NCI-H526 (cell line): Measurements from ENCODE around the gene CACUL1.
"Not testable (repeated sequence)": the region's sequence is repeated elsewhere in the genome, so short reads cannot be mapped to it uniquely, and the experiment has no call there.

Experiments
- DNase-seq, 2 experiments: peaks; one replicate each; lab custom pipeline; 2025; lab: John Stamatoyannopoulos, UW

The CACUL1 gene

DNA sequence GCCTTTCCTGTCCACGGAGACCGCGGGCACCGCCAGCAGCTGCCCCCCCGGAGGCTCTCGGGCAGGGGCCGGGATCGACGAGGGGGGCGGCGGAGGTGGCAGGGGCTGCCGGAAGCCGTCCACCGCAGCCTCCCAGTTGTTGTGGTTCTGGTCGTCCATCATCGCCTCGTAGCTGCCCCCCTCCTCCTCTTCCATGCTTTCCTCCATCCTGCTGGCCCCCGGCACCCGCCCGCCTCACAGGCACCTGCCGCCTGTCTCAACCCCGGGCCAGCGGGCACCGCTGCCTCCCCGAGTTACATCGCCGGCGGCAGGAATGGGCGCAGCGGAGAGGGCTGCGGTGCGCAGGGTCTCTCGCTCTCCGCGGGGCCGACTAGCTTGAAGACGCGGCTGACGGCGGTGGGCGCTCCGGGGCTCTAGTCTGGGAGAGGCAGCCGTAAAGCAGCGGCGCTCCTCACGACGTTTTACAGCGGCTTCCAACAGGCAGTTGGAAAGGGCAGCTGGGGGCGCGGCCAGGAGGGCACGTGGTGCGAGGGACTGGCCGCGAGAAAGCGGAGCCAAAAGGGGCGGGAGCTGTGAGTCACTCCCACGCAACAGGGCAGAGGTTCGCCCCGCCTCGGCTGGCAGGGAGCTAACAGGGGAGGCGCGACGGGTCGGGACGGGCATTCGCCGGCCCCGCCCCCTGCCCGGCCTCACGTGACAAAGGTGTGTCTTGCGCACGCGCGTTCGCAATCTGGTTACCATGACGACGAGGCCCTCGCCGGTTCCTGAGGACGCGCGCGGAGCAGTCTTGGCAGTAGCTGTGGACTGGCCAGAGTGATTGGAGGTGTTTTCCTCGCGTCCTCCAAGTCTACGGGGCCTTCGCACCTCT lies at the start of gene CACUL1:
CACUL1 (minus strand) TSS at position 415 of the 868 bp plus-strand sequence; CDS start at position 207, 208 bp downstream.
- DNase-seq = peak; percentile 95 to 98

DNA sequence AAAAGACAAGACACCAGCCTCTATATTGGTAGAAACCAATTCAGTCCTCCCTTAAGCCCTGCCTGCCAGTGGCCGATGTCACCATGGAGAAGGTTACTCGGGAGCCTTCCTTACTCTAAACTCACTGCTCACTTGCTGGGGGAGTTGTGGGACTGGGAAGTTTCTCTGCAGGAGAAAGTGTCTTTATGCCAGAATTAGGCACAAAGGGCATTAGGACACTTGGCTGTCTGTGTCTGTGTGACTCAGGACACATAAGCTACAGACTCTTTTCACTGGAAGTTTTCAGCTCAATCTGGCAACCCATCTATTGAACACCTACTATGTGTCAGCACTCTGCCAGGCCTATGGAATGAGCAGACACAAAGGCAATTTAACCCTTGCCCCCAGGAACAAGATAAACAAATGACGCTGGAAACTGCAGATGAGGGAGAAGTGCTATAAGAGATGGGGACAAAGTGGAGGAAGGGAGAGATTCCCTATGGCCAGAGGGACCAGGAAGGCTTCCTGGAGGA lies 49.5 kb upstream of the CACUL1 start:
- no peak for DNase-seq

GRCh38 chr10:118802126-118802793 lies 47.5 kb upstream of the CACUL1 start:
- no peak for DNase-seq

DNA sequence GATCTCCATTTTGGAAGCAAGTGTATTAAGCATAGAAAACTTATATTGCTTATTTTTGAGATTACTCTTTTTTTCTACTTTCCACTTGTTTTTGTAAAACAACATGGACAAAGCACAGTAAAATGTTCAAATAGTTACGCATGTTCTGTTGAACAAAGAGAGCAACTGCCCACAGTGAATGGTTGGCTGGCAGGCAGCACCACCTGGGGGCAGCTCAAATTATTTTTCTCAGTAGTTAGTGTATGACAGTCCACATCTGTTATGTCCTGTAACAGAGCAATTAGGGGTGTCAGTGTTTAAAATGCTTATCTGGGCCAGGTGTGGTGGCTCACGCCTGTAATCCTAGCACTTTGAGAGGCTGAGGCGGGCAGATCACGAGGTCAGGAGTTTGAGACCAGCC lies 46.1 kb upstream of the CACUL1 start:
- peak in 1 of 2 experiments; percentile 9 for DNase-seq

DNA sequence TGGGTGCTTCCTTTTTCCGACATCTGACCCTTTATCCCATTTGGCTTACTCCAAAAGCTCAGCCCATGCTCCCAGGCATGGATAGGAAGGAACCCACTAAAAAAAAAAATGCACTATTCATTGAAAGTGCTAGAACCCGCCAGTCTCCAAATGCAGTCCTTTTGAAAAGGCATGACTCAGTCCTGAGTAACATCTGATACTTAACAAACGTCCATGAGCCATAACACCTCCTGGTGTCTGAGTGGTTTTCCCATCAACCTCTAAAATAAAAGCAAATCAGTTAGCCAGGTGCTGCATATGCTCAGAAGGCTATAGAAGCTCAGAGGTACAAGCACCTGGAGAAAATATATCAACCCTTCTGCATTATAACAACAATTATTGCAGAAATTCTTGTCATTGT lies 45.0 kb upstream of the CACUL1 start:
- DNase-seq = no peak

DNA sequence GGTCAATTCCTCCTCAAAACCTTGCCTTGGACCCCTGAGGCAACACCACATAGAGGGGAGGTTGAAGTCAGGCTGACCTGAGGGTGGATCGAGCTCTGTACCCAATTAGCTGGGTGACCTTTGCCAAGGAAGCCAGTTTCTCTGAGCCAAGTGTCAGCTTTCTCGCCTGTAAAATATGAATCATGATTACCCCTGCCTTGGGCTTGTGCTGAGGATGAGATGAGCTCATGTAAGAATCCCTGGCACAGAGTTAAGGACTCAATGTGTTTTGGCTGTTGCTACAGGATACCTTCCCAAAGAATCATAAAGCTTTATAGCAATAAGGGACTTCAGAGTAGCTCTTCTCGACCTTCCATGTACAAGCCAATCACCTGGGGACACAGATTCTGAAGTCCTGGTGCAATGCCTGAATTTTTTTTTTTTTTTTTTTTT lies 43.5 kb upstream of the CACUL1 start:
- DNase-seq = no peak

DNA sequence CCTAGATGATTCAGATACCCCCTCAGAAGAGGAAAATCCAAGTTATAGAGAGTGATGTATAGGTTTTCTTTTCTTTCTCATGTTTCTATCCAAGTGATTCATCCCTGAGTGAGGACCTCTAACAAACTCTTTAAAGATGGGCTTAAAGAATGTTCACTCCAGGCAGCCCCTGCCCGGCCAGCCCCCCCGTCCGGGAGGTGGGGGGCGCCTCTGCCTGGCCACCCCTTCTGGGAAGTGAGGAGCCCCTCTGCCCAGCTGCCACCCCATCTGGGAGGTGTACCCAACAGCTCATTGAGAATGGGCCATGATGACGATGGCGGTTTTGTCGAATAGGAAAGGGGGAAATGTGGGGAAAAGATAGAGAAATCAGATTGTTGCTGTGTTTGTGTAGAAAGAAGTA lies 40.2 kb upstream of the CACUL1 start:
- DNase-seq = not testable (repeated sequence)

GRCh38 chr10:118793545-118793944 lies 38.8 kb upstream of the CACUL1 start:
- no peak for DNase-seq

DNA sequence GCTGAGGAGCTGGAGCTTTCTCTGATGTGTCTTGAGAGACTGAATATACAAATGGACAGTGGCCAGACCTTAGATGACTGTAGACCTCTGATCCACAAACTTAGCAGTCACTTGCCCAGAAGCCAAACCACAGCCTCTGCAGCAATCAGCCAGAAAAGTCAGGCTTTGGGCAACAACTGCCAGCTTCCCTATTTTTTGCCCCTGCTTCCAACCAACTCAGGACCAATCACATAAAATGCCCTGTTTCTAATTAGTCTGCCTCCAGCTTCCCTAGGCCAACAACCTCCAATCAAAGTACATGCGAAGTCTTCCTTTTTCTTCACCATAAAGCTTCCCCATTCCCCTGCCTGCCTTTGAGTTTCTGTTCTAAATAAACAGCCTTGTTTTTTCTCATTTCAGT lies 37.8 kb upstream of the CACUL1 start:
- no peak for DNase-seq

- no peak for DNase-seq
Observed at GRCh38 chr10:118790058-118790457, 35.3 kb upstream of the CACUL1 start.

- no peak for DNase-seq
Observed at GRCh38 chr10:118785551-118785950, 30.8 kb upstream of the CACUL1 start.

GRCh38 chr10:118783776-118784545 lies 29.2 kb upstream of the CACUL1 start:
- DNase-seq = no peak

GRCh38 chr10:118782916-118783465 lies 28.2 kb upstream of the CACUL1 start:
- DNase-seq = not testable (repeated sequence)

DNA sequence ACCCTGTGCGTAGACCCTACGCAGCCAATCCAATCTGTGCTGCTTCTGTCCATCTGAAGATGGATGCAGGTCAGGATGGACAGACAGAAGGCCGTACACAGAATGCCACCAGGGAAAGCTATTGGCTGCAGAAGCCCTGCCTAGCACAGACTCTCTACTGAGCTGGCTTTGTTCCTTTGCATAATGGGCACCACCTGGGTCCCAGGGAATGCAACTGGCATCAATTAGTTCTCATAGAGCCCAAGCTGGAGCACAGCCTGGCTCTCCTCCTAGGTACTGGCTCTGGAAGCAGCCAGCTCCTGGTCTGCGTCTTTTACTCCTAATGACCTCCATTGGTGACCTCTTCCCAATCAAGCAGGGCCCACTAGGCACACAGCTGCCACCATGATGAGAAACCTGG lies 26.8 kb upstream of the CACUL1 start:
- no peak for DNase-seq

GRCh38 chr10:118778727-118779126 lies 24.0 kb upstream of the CACUL1 start:
- no peak for DNase-seq

DNA sequence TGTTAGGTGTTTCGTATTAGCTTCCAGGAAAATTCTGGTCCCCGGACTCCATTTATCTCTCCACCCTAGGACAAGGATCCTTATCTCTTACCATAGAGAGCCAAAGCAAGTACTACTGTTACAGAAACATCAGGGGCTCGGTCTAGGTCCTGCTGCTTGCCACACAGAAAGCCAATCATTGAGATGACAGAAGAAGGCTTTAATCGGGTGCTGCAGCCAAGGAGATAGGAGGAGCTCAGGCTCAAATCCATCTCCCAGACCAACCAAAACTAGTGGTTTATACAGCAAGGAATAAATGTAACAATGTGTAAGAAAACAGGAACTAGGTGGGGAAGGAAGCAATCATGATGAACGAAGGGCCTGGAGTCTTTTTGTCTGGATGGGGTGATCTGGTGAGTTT lies 22.2 kb upstream of the CACUL1 start:
- no peak for DNase-seq

DNA sequence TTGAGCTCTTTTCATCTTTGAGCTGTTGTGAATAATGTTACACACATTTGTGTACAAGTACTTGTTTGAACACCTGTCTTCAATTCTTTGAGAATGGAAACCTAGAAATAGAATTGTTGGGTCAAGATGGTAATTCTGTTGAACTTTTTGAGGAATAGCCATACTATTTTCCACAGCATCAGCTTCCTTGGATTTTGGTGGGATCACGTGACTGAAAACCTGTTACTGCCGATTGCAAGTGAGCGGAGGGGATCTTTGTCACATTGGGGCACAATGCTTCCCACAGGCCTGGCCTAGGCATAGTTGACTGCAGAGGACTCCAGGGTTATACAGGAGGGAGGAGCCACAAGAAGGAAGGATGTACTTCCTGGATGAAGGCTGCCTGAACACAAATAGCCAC lies 21.3 kb upstream of the CACUL1 start:
- DNase-seq = no peak

- no peak for DNase-seq
Observed at GRCh38 chr10:118775478-118775877, 20.7 kb upstream of the CACUL1 start.

GRCh38 chr10:118773041-118773440 lies 18.3 kb upstream of the CACUL1 start:
- no peak for DNase-seq

DNA sequence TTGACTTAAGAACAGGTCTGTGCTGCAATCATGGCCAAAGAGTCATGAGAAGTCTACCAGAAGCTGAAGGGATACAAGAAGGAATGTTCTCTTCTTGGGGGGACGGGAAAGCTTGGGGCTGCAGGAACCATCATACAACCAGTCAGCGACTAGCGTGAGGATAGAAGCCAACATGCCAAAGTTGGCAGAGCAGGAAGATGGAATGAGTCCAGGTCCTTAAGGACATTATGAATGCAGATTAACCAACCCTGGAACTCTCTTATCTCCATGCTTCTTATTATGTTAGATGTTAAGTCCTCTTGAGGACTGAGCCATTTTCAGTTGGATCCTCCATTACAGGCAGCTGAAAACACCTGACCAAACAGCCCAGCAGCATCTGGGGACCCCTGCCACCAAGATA lies 17.2 kb upstream of the CACUL1 start:
- DNase-seq = no peak

DNA sequence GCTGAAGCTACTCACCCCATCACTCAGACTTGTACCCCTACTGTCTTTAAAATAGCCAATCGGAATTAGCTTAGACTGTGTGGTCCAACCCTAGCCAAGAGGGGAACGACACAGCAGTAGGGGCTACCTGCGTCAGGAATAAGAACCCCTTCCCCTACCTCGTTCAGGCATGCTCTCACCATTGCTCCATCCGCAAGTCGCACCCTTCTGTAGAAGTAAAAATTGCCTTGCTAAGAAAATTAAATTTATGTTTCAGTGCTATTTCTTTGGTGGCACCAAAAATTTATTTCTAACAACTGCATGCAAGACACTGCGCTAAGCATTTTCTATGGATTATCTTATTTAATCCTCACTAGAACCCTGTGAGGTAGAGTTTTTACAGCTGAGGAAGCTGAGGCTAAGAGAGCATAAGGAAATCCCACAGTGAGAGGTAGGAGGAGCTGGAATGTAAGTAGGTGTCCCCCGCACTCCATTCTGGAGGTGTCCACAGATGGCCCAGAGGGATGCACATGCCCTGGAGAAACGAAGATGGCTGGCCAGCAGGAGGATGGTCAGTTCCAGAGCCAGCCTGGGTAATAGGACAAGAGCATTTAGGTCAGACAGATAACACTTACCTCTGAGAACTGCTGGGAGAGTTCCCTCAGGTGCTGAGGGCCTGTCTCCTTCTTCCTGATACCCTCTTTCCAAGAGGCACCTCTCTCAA lies 15.3 kb upstream of the CACUL1 start:
- no peak for DNase-seq
